GM10266 (cell line): Measurements from ENCODE around the gene SYNDIG1L.
"Not testable (repeated sequence)": the region's sequence is repeated elsewhere in the genome, so short reads cannot be mapped to it uniquely, and the experiment has no call there.

Experiments
- DNase-seq: peaks from one replicate; pipeline ENCODE4 v3.0.0; 2012; ENCODE audit errors: extremely low spot score
- CTCF ChIP-seq: IDR thresholded peaks from 2 replicates; pipeline ENCODE4 v1.5.1; 2012; ENCODE audit warnings: mild to moderate bottlenecking, low read depth; ENCODE audit not compliant: control insufficient read depth, insufficient read depth; ENCODE audit errors: missing control alignments

SYNDIG1L gene

GRCh38 chr14:74400031-74400685 is 25.9 kb downstream of the SYNDIG1L start:
- TF ChIP-seq CTCF: no peak
- no peak for DNase-seq

- DNase-seq: no peak
- no peak for TF ChIP-seq CTCF
These were observed 30.9 kb downstream of the SYNDIG1L start for GRCh38 chr14:74395094-74395493.

- no peak for TF ChIP-seq CTCF
These were observed 31.5 kb downstream of the SYNDIG1L start for GRCh38 chr14:74394549-74394948.

GRCh38 chr14:74392616-74393570 is 33.1 kb downstream of the SYNDIG1L start:
- no peak for TF ChIP-seq CTCF
- DNase-seq: no peak

More at GRCh38 chr14:74394549-74394948, 31.5 kb downstream of the SYNDIG1L start:
- no peak for DNase-seq

GRCh38 chr14:74391479-74391878 is 34.5 kb downstream of the SYNDIG1L start:
- no peak for DNase-seq
- TF ChIP-seq CTCF: no peak

GRCh38 chr14:74390505-74390904 is 35.5 kb downstream of the SYNDIG1L start:
- not testable (repeated sequence) for DNase-seq

GRCh38 chr14:74389980-74390379 is 36.0 kb downstream of the SYNDIG1L start:
- no peak for TF ChIP-seq CTCF
- no peak for DNase-seq

GRCh38 chr14:74382231-74382630 is 43.8 kb downstream of the SYNDIG1L start:
- TF ChIP-seq CTCF: no peak
- no peak for DNase-seq

- DNase-seq: not testable (repeated sequence)
These were observed 44.4 kb downstream of the SYNDIG1L start for GRCh38 chr14:74381571-74381970.
